ENCODE results near the gene B3GALNT1.

- TF ChIP-seq CHD4 (IDR thresholded peaks at IDR 0.05; ENCODE audit: borderline replicate concordance): no peak
- TF ChIP-seq CBX2 (IDR thresholded peaks at IDR 0.05; ENCODE audit: borderline replicate concordance, low read depth): no peak
- TF ChIP-seq FOSL2 (IDR thresholded peaks at IDR 0.05): no peak
- TF ChIP-seq FOSL2 (CRISPR knock-in tag; IDR thresholded peaks at IDR 0.05): no peak
- no peak for TF ChIP-seq CTCF (IDR thresholded peaks at IDR 0.05)
- TF ChIP-seq NR3C1 (IDR thresholded peaks at IDR 0.05): no peak
These were observed 43.8 kb upstream of the B3GALNT1 start for GRCh38 chr3:161148832-161149475.

Data from A549 (cell line).